MM.1S (cell line): ENCODE data around the gene SPPL3.

Experiments
- DNase-seq: peaks from one replicate; pipeline ENCODE4 v3.0.0-alpha.2; 2015
- H2AFZ ChIP-seq: fragments of 300-600 bp; sonication (generic); 2 replicates; pipeline ENCODE4 v1.6.0; 2016; ENCODE audit warnings: antibody characterized with exemption, low read length
- H3F3A ChIP-seq: fragments of 300-600 bp; sonication (generic); 2 replicates; pipeline ENCODE4 v1.6.1; 2016; ENCODE audit warnings: mild to moderate bottlenecking, antibody characterized with exemption, low read length, moderate library complexity, mixed read lengths; ENCODE audit not compliant: insufficient read depth
- H3K27ac ChIP-seq: fragments of 300-600 bp; sonication (generic); 2 replicates; pipeline ENCODE4 v1.5.1; 2016; ENCODE audit warnings: mild to moderate bottlenecking, low read length
- H3K27me3 ChIP-seq: fragments of 300-600 bp; sonication (generic); replicated peaks from 2 replicates; pipeline ENCODE4 v1.6.0; 2016; ENCODE audit warnings: low read length; ENCODE audit not compliant: insufficient read depth
- H3K36me3 ChIP-seq: fragments of 300-600 bp; sonication (generic); replicated peaks from 2 replicates; pipeline ENCODE4 v1.6.1; 2016; ENCODE audit warnings: mild to moderate bottlenecking, low read length, mixed read lengths; ENCODE audit not compliant: insufficient read depth
- H3K4me1 ChIP-seq: fragments of 300-600 bp; sonication (generic); 2 replicates; pipeline ENCODE4 v1.6.1; 2016; ENCODE audit warnings: low read length, mixed read lengths
- H3K4me2 ChIP-seq: fragments of 300-600 bp; sonication (generic); 2 replicates; pipeline ENCODE4 v1.6.0; 2016; ENCODE audit warnings: low read depth, low read length
- H3K4me3 ChIP-seq: fragments of 300-600 bp; sonication (generic); 2 replicates; pipeline ENCODE4 v1.5.1; 2016; ENCODE audit warnings: low read length, mixed read lengths
- H3K79me2 ChIP-seq: fragments of 300-600 bp; sonication (generic); 2 replicates; pipeline ENCODE4 v1.6.1; 2016; ENCODE audit warnings: mixed run types, low read length, mixed read lengths
- H3K9ac ChIP-seq: fragments of 300-600 bp; sonication (generic); 2 replicates; pipeline ENCODE4 v1.6.1; 2016; ENCODE audit warnings: low read length, mixed read lengths
- H3K9me2 ChIP-seq: fragments of 300-600 bp; sonication (generic); replicated peaks from 2 replicates; pipeline ENCODE4 v1.6.1; 2016; ENCODE audit warnings: mild to moderate bottlenecking, low read length, mixed read lengths; ENCODE audit not compliant: insufficient read depth
- H3K9me3 ChIP-seq: fragments of 300-600 bp; sonication (generic); replicated peaks from 2 replicates; pipeline ENCODE4 v1.6.1; 2016; ENCODE audit warnings: mild to moderate bottlenecking, low read length, mixed read lengths; ENCODE audit not compliant: insufficient read depth
- H4K20me1 ChIP-seq: fragments of 300-600 bp; sonication (generic); 2 replicates; pipeline ENCODE4 v1.6.1; 2016; ENCODE audit warnings: mild to moderate bottlenecking, low read length, moderate library complexity, mixed read lengths; ENCODE audit not compliant: insufficient read depth
- EZH2 ChIP-seq: fragments of 300-600 bp; sonication (generic); optimal IDR thresholded peaks from 2 replicates; pipeline ENCODE3; 2017; ENCODE audit warnings: low read depth, mild to moderate bottlenecking, antibody characterized with exemption, low read length, mixed read lengths
- EZH2phosphoT487 ChIP-seq: fragments of 300-600 bp; sonication (generic); IDR thresholded peaks from 2 replicates; pipeline ENCODE4 v1.6.1; 2018; ENCODE audit warnings: antibody characterized with exemption, low read length
- TF ChIP-seq, protein P1 (sequence below): fragments of 300-600 bp; sonication (generic); IDR thresholded peaks from 2 replicates; pipeline ENCODE4 v1.5.1; 2016; ENCODE audit warnings: antibody characterized with exemption, low read length, mixed read lengths

Gene SPPL3

DNA sequence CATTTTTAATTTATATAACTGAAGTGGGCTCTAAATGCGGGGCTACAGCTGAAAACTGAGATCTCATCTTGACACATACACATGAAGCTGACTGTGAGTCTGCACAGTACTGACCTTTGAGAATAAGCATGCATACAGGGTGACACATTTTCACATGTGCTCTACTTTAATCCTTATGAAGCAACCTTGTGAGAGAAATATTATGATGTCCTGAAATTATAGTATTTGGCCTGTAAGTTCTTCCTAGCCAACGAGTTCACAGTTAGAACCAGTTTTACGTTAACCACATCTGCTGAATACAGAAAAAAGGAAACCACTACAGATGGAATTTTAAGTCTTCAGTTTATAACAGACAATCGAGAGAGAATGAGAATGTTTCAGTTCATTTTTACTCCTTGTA lies 70.3 kb downstream of the SPPL3 start:
- Histone ChIP-seq H3F3A (peaks cover 28% of the 10 kb centered on the region), H3K4me2 (peak overlapping the region; percentile 53), H3K9me2 (no peaks in the 10 kb centered on the region), H4K20me1 (no peaks in the 10 kb centered on the region), H3K27me3 (no peaks in the 10 kb centered on the region), H2AFZ (no peak overlapping the region), H3K79me2 (peaks cover 73% of the 10 kb centered on the region), H3K27ac (peak overlapping the region; percentile 89), H3K36me3 (no peaks in the 10 kb centered on the region), H3K9me3 (no peaks in the 10 kb centered on the region), H3K4me1 (peaks cover 53% of the 10 kb centered on the region), H3K4me3 (peak overlapping the region; percentile 22; the same call in 1 of the 2 replicates), H3K9ac (peak overlapping the region; percentile 34; the same call in 1 of the 2 replicates)
- TF ChIP-seq, protein P1, sequence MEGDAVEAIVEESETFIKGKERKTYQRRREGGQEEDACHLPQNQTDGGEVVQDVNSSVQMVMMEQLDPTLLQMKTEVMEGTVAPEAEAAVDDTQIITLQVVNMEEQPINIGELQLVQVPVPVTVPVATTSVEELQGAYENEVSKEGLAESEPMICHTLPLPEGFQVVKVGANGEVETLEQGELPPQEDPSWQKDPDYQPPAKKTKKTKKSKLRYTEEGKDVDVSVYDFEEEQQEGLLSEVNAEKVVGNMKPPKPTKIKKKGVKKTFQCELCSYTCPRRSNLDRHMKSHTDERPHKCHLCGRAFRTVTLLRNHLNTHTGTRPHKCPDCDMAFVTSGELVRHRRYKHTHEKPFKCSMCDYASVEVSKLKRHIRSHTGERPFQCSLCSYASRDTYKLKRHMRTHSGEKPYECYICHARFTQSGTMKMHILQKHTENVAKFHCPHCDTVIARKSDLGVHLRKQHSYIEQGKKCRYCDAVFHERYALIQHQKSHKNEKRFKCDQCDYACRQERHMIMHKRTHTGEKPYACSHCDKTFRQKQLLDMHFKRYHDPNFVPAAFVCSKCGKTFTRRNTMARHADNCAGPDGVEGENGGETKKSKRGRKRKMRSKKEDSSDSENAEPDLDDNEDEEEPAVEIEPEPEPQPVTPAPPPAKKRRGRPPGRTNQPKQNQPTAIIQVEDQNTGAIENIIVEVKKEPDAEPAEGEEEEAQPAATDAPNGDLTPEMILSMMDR, result no peak
- TF ChIP-seq EZH2, result no peak
- TF ChIP-seq EZH2phosphoT487, result no peak
- peak; percentile 54 for DNase-seq

GRCh38 chr12:120832737-120833136 lies 71.4 kb downstream of the SPPL3 start:
- DNase-seq, result no peak
- peaks cover 32% of the 10 kb centered on the region for H3F3A ChIP-seq
- H3K79me2 ChIP-seq, result peaks cover 71% of the 10 kb centered on the region
- no peaks in the 10 kb centered on the region for H3K36me3 ChIP-seq
- peak overlapping the region; percentile 53; the same call in 1 of the 2 replicates for H3K4me2 ChIP-seq
- no peak overlapping the region for H2AFZ ChIP-seq
- no peaks in the 10 kb centered on the region for H3K9me3 ChIP-seq
- peak overlapping the region; percentile 89; the same call in 1 of the 2 replicates for H3K27ac ChIP-seq
- no peaks in the 10 kb centered on the region for H3K27me3 ChIP-seq
- no peaks in the 10 kb centered on the region for H3K9me2 ChIP-seq
- H4K20me1 ChIP-seq, result no peaks in the 10 kb centered on the region
- H3K4me3 ChIP-seq, result no peak overlapping the region; the same call in 1 of the 2 replicates
- peaks cover 58% of the 10 kb centered on the region for H3K4me1 ChIP-seq
- peak overlapping the region; percentile 34; the same call in 1 of the 2 replicates for H3K9ac ChIP-seq
- TF ChIP-seq, protein P1, result no peak
- no peak for TF ChIP-seq EZH2phosphoT487
- no peak for TF ChIP-seq EZH2

- Histone ChIP-seq H3K9me3 (no peaks in the 10 kb centered on the region), H3K4me3 (no peak overlapping the region), H3K79me2 (peaks cover 69% of the 10 kb centered on the region), H3K9ac (no peak overlapping the region), H3K27me3 (no peaks in the 10 kb centered on the region), H4K20me1 (no peaks in the 10 kb centered on the region), H3K27ac (peak overlapping the region; percentile 37; the same call in 1 of the 2 replicates), H3K4me1 (peaks cover 54% of the 10 kb centered on the region), H2AFZ (no peak overlapping the region), H3F3A (peaks cover 32% of the 10 kb centered on the region), H3K4me2 (no peak overlapping the region; the same call in 1 of the 2 replicates), H3K36me3 (no peaks in the 10 kb centered on the region), H3K9me2 (no peaks in the 10 kb centered on the region)
- TF ChIP-seq, protein P1, result no peak
- TF ChIP-seq EZH2, result no peak
- TF ChIP-seq EZH2phosphoT487, result no peak
- DNase-seq, result no peak
Measured at GRCh38 chr12:120831648-120832267, 72.4 kb downstream of the SPPL3 start.
